Endodermal cell (in vitro differentiated cells): Measurements from ENCODE around the gene DPP4. TPM values are rescaled to one million over a fixed set of nuclear protein-coding genes. Genes with fewer than 3 reads are reported as not detected.

Source experiments
- DNase-seq: peaks from one replicate; pipeline ENCODE4 v3.0.0-alpha.2; 2017
- H3K27ac ChIP-seq: 2 replicates; pipeline ENCODE4 v1.5.1; 2013; ENCODE audit warnings: mild to moderate bottlenecking, low read depth, low read length, moderate library complexity
- H3K27me3 ChIP-seq: 2 replicates; pipeline ENCODE4 v1.6.1; 2013; ENCODE audit warnings: mild to moderate bottlenecking, low read length, moderate library complexity; ENCODE audit not compliant: insufficient read depth, control insufficient read depth, poor library complexity, severe bottlenecking
- H3K36me3 ChIP-seq: 2 replicates; pipeline ENCODE4 v1.7.0; 2013; ENCODE audit warnings: mild to moderate bottlenecking, low read length, moderate library complexity; ENCODE audit not compliant: control insufficient read depth, insufficient read depth
- H3K4me1 ChIP-seq: one replicate; pipeline ENCODE4 v1.7.0; 2013; ENCODE audit warnings: low read length; ENCODE audit not compliant: control insufficient read depth, insufficient read depth
- H3K4me3 ChIP-seq: 2 replicates; pipeline ENCODE4 v1.5.1; 2013; ENCODE audit warnings: mild to moderate bottlenecking, low read length, moderate library complexity
- H3K9ac ChIP-seq: 2 replicates; pipeline ENCODE4 v1.6.1; 2013; ENCODE audit warnings: mild to moderate bottlenecking, low read length, moderate library complexity; ENCODE audit not compliant: poor library complexity, severe bottlenecking; ENCODE audit errors: extremely low read depth
- H3K9me3 ChIP-seq: 2 replicates; pipeline ENCODE4 v1.6.1; 2013; ENCODE audit warnings: mild to moderate bottlenecking, low read length, moderate library complexity; ENCODE audit not compliant: control insufficient read depth
- H3K27ac Mint-ChIP-seq: 2 replicates; pipeline ENCODE4 v1.8.0; 2020; ENCODE audit warnings: mixed read lengths
- H3K27me3 Mint-ChIP-seq: 2 replicates; pipeline ENCODE4 v1.8.0; 2021; ENCODE audit warnings: mild to moderate bottlenecking, mixed read lengths; ENCODE audit not compliant: insufficient read depth
- H3K36me3 Mint-ChIP-seq: 2 replicates; pipeline ENCODE4 v1.8.0; 2020; ENCODE audit warnings: low read depth, mixed read lengths
- H3K4me1 Mint-ChIP-seq: 2 replicates; pipeline ENCODE4 v1.8.0; 2020; ENCODE audit warnings: mixed read lengths
- H3K4me3 Mint-ChIP-seq: 2 replicates; pipeline ENCODE4 v1.8.0; 2020; ENCODE audit warnings: mild to moderate bottlenecking, moderate library complexity, mixed read lengths
- H3K9me3 Mint-ChIP-seq: 2 replicates; pipeline ENCODE4 v1.8.0; 2020; ENCODE audit warnings: mild to moderate bottlenecking, mixed read lengths
- CTCF ChIP-seq: fragments of 200-600 bp; sonication (generic); conservative IDR thresholded peaks from 2 replicates; pipeline ENCODE4 v1.5.0; 2021; ENCODE audit warnings: antibody characterized with exemption, mild to moderate bottlenecking
- WGBS, 2 experiments: methylation state at CpG; one replicate each; pipeline versions ENCODE4 v1.1.5 to v1.1.7; 2013; ENCODE audit warnings: missing lambda C conversion rate in 2 of 2, mixed read lengths in 1 of 2; ENCODE audit not compliant: insufficient coverage in 1 of 2, insufficient read length in 1 of 2; 5-methylcytosine and 5-hydroxymethylcytosine counted together
- total RNA-seq, 2 donors: library from RNA; stranded (reverse); fragmentation: NEBNext Ultra II Directional in 1 of 2; extraction: Animal tissue kit (Norgen Biotek cat#: 25700) in 1 of 2; gene quantifications; 2 replicates in 1 of 2; 3 replicates in 1 of 2; pipeline ENCODE4 v1.2.1, GENCODE V29; 2021

Gene DPP4
- total RNA-seq, 2 donors from 2014 or later, result 0.46 to 1.2 TPM

GRCh38 chr2:162065767-162066166 is 8.2 kb downstream of the DPP4 start:
- no peak overlapping the region for H3K27ac Mint-ChIP-seq
- peaks cover 2% of the 10 kb centered on the region for H3K27me3 ChIP-seq
- no peaks in the 10 kb centered on the region for H3K36me3 Mint-ChIP-seq
- peaks cover 28% of the 10 kb centered on the region for H3K27me3 Mint-ChIP-seq
- DNase-seq, result no peak
- no peak for TF ChIP-seq CTCF
- H3K4me3 ChIP-seq, result no peak overlapping the region
- H3K9ac ChIP-seq, result no peak overlapping the region
- no peaks in the 10 kb centered on the region for H3K36me3 ChIP-seq
- H3K27ac ChIP-seq, result no peak overlapping the region
- peaks cover 2% of the 10 kb centered on the region for H3K9me3 Mint-ChIP-seq
- H3K9me3 ChIP-seq, result peaks cover 12% of the 10 kb centered on the region
- H3K4me1 ChIP-seq, result no peaks in the 10 kb centered on the region
- H3K4me1 Mint-ChIP-seq, result peaks cover 22% of the 10 kb centered on the region
- H3K4me3 Mint-ChIP-seq, result no peak overlapping the region

- Mint-ChIP-seq H3K36me3 (no peaks in the 10 kb centered on the region), H3K9me3 (peaks cover 2% of the 10 kb centered on the region), H3K4me1 (peaks cover 17% of the 10 kb centered on the region), H3K27ac (no peak overlapping the region), H3K4me3 (no peak overlapping the region), H3K27me3 (peaks cover 16% of the 10 kb centered on the region)
- Histone ChIP-seq H3K27ac (no peak overlapping the region), H3K9me3 (peaks cover 12% of the 10 kb centered on the region), H3K4me3 (no peak overlapping the region), H3K36me3 (no peaks in the 10 kb centered on the region), H3K4me1 (no peaks in the 10 kb centered on the region), H3K9ac (no peak overlapping the region), H3K27me3 (no peaks in the 10 kb centered on the region)
- no peak for TF ChIP-seq CTCF
- 90 to 97% methylated on average over 3 of the region's 3 CpGs for WGBS, 2 experiments
- DNase-seq, result no peak
These were observed 10.1 kb downstream of the DPP4 start for GRCh38 chr2:162063899-162064298.

GRCh38 chr2:162063281-162063680 is 10.7 kb downstream of the DPP4 start:
- H3K9me3 Mint-ChIP-seq, result peaks cover 2% of the 10 kb centered on the region
- TF ChIP-seq CTCF, result no peak
- H3K4me1 Mint-ChIP-seq, result peaks cover 17% of the 10 kb centered on the region
- Histone ChIP-seq H3K27ac (no peak overlapping the region), H3K36me3 (no peaks in the 10 kb centered on the region), H3K9ac (no peak overlapping the region), H3K4me3 (no peak overlapping the region), H3K9me3 (peaks cover 9% of the 10 kb centered on the region), H3K27me3 (no peaks in the 10 kb centered on the region), H3K4me1 (no peaks in the 10 kb centered on the region)
- H3K27me3 Mint-ChIP-seq, result peaks cover 12% of the 10 kb centered on the region
- WGBS, 2 experiments, result 85 to 92% methylated on average over 2 of the region's 2 CpGs
- H3K36me3 Mint-ChIP-seq, result no peaks in the 10 kb centered on the region
- H3K4me3 Mint-ChIP-seq, result no peak overlapping the region
- DNase-seq, result no peak
- no peak overlapping the region for H3K27ac Mint-ChIP-seq
